K562 (cell line): ENCODE results near the gene ETS2. TPM values are rescaled to one million over a fixed set of nuclear protein-coding genes. Genes with fewer than 3 reads are reported as not detected.

Source experiments
- ATF4 ChIP-seq: fragments of 450-650 bp; formaldehyde crosslinking; IDR thresholded peaks from 2 replicates; pipeline ENCODE4 v1.4.0; 2022; ENCODE audit warnings: mild to moderate bottlenecking, moderate library complexity
- CBX1 ChIP-seq: sonication (generic); IDR thresholded peaks from 2 replicates; pipeline ENCODE4 v1.6.1; 2016; ENCODE audit warnings: antibody characterized with exemption, low read depth, mild to moderate bottlenecking
- GTF2A2 ChIP-seq: IDR thresholded peaks from 2 replicates; pipeline ENCODE4 v1.6.1; 2016; ENCODE audit warnings: mild to moderate bottlenecking, missing genetic modification characterization, missing compliant biosample characterization
- KLF16 ChIP-seq: IDR thresholded peaks from 2 replicates; pipeline ENCODE4 v1.6.1; 2016; ENCODE audit warnings: antibody characterized with exemption
- L3MBTL2 ChIP-seq: fragments of 450-650 bp; IDR thresholded peaks from 2 replicates; pipeline ENCODE4 v1.6.1; 2016; ENCODE audit warnings: mild to moderate bottlenecking, moderate library complexity
- MBD2 ChIP-seq: sonication (generic); IDR thresholded peaks from 2 replicates; pipeline ENCODE4 v1.6.1; 2016; ENCODE audit warnings: low read depth, borderline replicate concordance
- NR2C1 ChIP-seq, 2 experiments: fragments of 450-650 bp; IDR thresholded peaks; 2 replicates each; pipeline ENCODE4 v1.6.1; 2017; ENCODE audit warnings: mild to moderate bottlenecking in 2 of 2, antibody characterized with exemption in 1 of 2, inconsistent platforms in 1 of 2, missing compliant biosample characterization in 1 of 2, missing genetic modification characterization in 1 of 2
- PYGO2 ChIP-seq: fragments of 450-650 bp; IDR thresholded peaks from 2 replicates; pipeline ENCODE4 v1.6.1; 2016; ENCODE audit warnings: mild to moderate bottlenecking, missing genetic modification characterization, moderate library complexity, missing compliant biosample characterization
- RB1 ChIP-seq: fragments of 450-650 bp; IDR thresholded peaks from 2 replicates; pipeline ENCODE4 v1.6.1; 2017; ENCODE audit warnings: low read depth, mild to moderate bottlenecking
- RHOXF2B ChIP-seq: fragments of 250-450 bp; sonication (Bioruptor Pico); conservative IDR thresholded peaks from 2 replicates; pipeline ENCODE4 v1.5.1; 2021
- SMAD3 ChIP-seq: fragments of 450-650 bp; formaldehyde crosslinking; conservative IDR thresholded peaks from 2 replicates; pipeline ENCODE4 v1.4.0; 2020; ENCODE audit warnings: mild to moderate bottlenecking
- TAF7 ChIP-seq: fragments of 450-650 bp; IDR thresholded peaks from 2 replicates; pipeline ENCODE4 v1.6.1; 2016; ENCODE audit warnings: missing genetic modification characterization, missing compliant biosample characterization
- TFE3 ChIP-seq: fragments of 450-650 bp; formaldehyde crosslinking; IDR thresholded peaks from 2 replicates; pipeline ENCODE4 v1.4.0; 2020; ENCODE audit warnings: mild to moderate bottlenecking, mixed read lengths
- ZFP36 ChIP-seq: fragments of 150-350 bp; IDR thresholded peaks from 2 replicates; pipeline ENCODE4 v1.6.1; 2018; ENCODE audit warnings: low read length, low read depth; ENCODE audit not compliant: partially characterized antibody
- ZNF707 ChIP-seq: fragments of 250-450 bp; sonication (Bioruptor Pico); conservative IDR thresholded peaks from 2 replicates; pipeline ENCODE4 v1.8.0; 2022; ENCODE audit warnings: inconsistent platforms, mild to moderate bottlenecking, moderate library complexity
- polyA plus RNA-seq, 8 experiments: library from polyadenylated mRNA; depleted of rRNA in 4 of 8; stranded (reverse) in 5 of 8; unstranded in 3 of 8; fragments of >200 nt; fragmentation: Nextera tagmentation in 2 of 8; fragmentation: Illumina TruSeq in 1 of 8; extraction: Ambion mirVana in 2 of 8; extraction: Trizol in 1 of 8; gene quantifications; 2 replicates each; pipeline versions ENCODE4 v1.2.1 to v1.2.3, GENCODE V29; 2011 to 2014; ENCODE audit warnings: inconsistent platforms in 1 of 8, missing spikeins in 1 of 8
- total RNA-seq, 7 experiments: library from RNA; depleted of rRNA in 6 of 7; stranded (reverse); fragments of >200 nt in 6 of 7; fragmentation: Illumina TruSeq in 2 of 7; extraction: Trizol in 2 of 7; gene quantifications; 2 replicates each; pipeline versions ENCODE4 v1.2.1 to v1.2.3, GENCODE V29; 2011 to 2021; ENCODE audit warnings: low replicate concordance in 1 of 7
- TF ChIP-seq, protein P1 (sequence below), 2 experiments: fragments of 200-800 bp in 1 of 2; sonication (Bioruptor generic) in 1 of 2; sonication (generic) in 1 of 2; formaldehyde crosslinking in 1 of 2; IDR thresholded peaks in 1 of 2; conservative IDR thresholded peaks in 1 of 2; 2 replicates each; pipeline versions ENCODE4 v1.5.0 to v1.6.1; 2016 to 2020; ENCODE audit warnings: missing compliant biosample characterization in 1 of 2, missing genetic modification characterization in 1 of 2, missing genetic modification reagents in 1 of 2
- TF ChIP-seq, protein P2 (sequence below): fragments of 250-450 bp; sonication (Bioruptor Pico); IDR thresholded peaks from 2 replicates; pipeline ENCODE4 v1.5.0; 2020; ENCODE audit warnings: mild to moderate bottlenecking
- TF ChIP-seq, protein P3 (sequence below): IDR thresholded peaks from 2 replicates; pipeline ENCODE4 v1.6.1; 2011; ENCODE audit warnings: borderline replicate concordance, low read depth, mild to moderate bottlenecking, moderate library complexity, low read length; ENCODE audit not compliant: insufficient read depth, poor library complexity, severe bottlenecking

ETS2 gene
- total and polyA plus RNA-seq, 9 of the 15 experiments (the other 6 are each of a cell fraction or from before 2014, with no cell fraction given) = 1.7 to 24.4 (median 12.2) TPM

DNA sequence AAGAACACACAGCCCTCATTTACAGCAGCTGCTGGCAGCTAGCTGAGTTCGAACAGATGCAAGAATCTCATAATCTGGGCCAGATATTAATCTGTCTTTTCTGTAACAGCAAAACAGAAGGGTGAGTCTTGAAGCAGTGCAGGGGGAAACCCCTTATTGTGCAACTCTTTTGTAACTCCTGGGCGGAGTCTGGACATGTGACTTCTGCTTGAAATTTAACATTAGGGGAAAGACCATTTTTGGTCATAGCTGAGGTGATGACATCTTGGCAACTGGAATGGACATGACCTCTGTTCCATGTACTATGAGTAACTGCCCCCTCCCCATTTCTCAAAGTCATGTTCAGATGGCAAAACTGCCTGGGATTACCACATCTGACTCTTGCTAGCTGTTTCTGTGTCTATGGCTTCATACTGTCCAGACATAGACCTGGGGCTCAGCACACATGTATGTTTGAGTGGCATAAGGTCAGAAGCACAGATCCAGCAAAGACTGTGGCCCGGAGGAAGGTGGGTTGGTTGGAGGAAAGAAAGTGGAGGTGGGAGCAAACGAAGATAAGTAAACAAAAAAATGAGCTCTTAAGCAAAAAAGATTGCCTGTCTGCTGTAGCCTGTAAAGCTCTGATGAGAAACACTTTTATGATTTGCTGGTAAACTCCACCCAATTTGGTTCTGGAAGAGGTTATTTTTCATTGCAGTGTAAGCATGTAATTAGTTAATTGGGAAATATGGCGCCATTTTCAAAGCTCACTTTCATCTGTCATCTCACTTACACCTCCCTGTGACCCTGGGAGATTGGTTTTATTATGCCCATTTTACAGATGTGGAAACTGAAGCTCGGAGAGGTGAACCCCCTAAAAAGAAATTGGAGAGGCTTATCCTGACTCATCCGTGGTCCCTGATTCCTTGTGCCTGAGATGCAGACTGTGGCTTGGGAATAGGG is 26.1 kb downstream of the ETS2 start (continued):
- peak; percentile 71; the same call in 1 of the 2 replicates for TF ChIP-seq PYGO2 (tag)
- TF ChIP-seq, protein P1, sequence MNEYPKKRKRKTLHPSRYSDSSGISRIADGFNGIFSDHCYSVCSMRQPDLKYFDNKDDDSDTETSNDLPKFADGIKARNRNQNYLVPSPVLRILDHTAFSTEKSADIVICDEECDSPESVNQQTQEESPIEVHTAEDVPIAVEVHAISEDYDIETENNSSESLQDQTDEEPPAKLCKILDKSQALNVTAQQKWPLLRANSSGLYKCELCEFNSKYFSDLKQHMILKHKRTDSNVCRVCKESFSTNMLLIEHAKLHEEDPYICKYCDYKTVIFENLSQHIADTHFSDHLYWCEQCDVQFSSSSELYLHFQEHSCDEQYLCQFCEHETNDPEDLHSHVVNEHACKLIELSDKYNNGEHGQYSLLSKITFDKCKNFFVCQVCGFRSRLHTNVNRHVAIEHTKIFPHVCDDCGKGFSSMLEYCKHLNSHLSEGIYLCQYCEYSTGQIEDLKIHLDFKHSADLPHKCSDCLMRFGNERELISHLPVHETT (CRISPR knock-in tag; conservative IDR thresholded peaks at IDR 0.05 in 1 of 2, IDR thresholded peaks at IDR 0.05 in 1 of 2) = peak in 1 of 2 experiments; percentile 87; a peak in 2 of 4 replicates
- TF ChIP-seq, protein P2, sequence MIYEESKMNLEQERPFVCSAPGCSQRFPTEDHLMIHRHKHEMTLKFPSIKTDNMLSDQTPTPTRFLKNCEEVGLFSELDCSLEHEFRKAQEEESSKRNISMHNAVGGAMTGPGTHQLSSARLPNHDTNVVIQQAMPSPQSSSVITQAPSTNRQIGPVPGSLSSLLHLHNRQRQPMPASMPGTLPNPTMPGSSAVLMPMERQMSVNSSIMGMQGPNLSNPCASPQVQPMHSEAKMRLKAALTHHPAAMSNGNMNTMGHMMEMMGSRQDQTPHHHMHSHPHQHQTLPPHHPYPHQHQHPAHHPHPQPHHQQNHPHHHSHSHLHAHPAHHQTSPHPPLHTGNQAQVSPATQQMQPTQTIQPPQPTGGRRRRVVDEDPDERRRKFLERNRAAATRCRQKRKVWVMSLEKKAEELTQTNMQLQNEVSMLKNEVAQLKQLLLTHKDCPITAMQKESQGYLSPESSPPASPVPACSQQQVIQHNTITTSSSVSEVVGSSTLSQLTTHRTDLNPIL (CRISPR knock-in tag) = 0 out of 2 replicates have a peak, but pooled peaks have one; percentile 23
- TF ChIP-seq CBX1 = peak; percentile 91
- TF ChIP-seq KLF16 = peak; percentile 35; the same call in 1 of the 2 replicates
- TF ChIP-seq ZFP36 = peak; percentile 76
- peak; percentile 74 for TF ChIP-seq GTF2A2 (tag)
- no peak for TF ChIP-seq ZNF707 (CRISPR knock-in tag)
- peak; percentile 91 for TF ChIP-seq ATF4 (CRISPR knock-in tag)
- TF ChIP-seq TAF7 (tag) = no peak
- peak; percentile 74; the same call in 1 of the 2 replicates for TF ChIP-seq SMAD3 (CRISPR knock-in tag)
- peak; percentile 24; the same call in 1 of the 2 replicates for TF ChIP-seq NR2C1 (IDR thresholded peaks at IDR 0.05)
- TF ChIP-seq NR2C1 (tag; IDR thresholded peaks at IDR 0.05) = peak; percentile 85
- TF ChIP-seq MBD2 = 0 out of 2 replicates have a peak, but pooled peaks have one; percentile 14
- peak; percentile 57 for TF ChIP-seq TFE3
- TF ChIP-seq L3MBTL2 = peak; percentile 79
- TF ChIP-seq, protein P3, sequence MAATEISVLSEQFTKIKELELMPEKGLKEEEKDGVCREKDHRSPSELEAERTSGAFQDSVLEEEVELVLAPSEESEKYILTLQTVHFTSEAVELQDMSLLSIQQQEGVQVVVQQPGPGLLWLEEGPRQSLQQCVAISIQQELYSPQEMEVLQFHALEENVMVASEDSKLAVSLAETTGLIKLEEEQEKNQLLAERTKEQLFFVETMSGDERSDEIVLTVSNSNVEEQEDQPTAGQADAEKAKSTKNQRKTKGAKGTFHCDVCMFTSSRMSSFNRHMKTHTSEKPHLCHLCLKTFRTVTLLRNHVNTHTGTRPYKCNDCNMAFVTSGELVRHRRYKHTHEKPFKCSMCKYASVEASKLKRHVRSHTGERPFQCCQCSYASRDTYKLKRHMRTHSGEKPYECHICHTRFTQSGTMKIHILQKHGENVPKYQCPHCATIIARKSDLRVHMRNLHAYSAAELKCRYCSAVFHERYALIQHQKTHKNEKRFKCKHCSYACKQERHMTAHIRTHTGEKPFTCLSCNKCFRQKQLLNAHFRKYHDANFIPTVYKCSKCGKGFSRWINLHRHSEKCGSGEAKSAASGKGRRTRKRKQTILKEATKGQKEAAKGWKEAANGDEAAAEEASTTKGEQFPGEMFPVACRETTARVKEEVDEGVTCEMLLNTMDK = no peak
- peak; percentile 85; the same call in 1 of the 2 replicates for TF ChIP-seq RHOXF2B (CRISPR knock-in tag)
- TF ChIP-seq RB1 = no peak
